ENCODE measurements around the gene LDLRAD4. TPM values are rescaled to one million over a fixed set of nuclear protein-coding genes. Genes with fewer than 3 reads are reported as not detected.

LDLRAD4 gene
- total and polyA plus RNA-seq, 2 experiments from 2014 or later: 0.73 to 1.9 TPM

DNA sequence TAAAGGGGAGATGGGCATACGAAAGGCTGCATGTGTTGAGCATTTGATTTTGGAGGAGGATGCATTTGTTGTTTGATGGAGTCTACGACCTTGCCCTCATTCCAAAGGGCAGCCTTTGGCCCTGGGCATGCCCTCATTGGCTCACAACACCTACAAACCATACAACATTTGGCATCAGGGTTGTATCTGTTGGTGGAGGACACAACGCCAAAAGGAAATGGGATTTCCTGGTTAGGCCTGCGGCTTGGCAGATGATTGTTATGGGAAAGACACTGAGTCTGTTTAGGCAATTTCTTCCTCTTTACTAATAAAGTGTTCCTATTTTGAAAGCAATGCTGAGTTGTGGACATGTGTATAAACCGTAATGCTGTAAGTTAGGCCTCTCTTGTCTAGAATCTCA, 246.9 kb downstream of the LDLRAD4 start (continued):
- TF ChIP-seq ZNF114 (CRISPR knock-in tag; IDR thresholded peaks at IDR 0.05): no peak
- no peak for TF ChIP-seq POLR2AphosphoS5 (IDR thresholded peaks at IDR 0.05; ENCODE audit: low read depth)
- TF ChIP-seq, protein P1, sequence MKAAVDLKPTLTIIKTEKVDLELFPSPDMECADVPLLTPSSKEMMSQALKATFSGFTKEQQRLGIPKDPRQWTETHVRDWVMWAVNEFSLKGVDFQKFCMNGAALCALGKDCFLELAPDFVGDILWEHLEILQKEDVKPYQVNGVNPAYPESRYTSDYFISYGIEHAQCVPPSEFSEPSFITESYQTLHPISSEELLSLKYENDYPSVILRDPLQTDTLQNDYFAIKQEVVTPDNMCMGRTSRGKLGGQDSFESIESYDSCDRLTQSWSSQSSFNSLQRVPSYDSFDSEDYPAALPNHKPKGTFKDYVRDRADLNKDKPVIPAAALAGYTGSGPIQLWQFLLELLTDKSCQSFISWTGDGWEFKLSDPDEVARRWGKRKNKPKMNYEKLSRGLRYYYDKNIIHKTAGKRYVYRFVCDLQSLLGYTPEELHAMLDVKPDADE (IDR thresholded peaks at IDR 0.05): no peak

DNA sequence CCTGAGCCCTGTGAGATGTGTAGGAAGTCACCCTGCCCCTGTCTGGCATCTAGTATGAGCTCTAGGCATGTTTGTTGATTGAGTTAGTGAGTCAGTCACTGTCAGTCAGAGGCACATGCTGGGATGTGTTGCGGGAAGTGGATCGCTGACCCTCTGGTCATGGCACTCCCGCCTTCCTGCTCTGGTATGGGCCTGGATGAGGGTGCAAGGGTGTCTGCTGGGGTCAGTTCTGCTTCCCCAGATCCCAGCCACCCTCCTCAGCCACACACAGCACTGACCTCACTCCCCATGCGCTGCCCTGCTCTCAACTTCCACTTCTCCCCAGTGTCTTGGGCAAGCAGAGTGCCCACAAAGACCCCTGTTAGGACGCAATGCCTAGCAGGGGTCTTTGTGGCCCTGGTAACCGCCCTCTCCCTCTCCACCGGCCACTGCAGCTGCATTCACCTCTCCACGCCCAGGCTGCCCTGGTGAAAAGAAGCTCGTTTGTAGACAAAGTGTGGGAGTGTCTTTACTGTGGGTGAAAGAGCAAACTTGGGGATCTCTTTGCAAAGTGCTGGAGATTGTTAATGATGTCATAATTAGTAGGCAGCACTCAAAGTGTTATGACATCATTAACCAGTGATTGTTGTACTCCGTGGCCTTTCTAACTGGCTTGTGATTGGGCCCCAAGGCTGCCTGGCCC, 252.1 kb downstream of the LDLRAD4 start:
- Mint-ChIP-seq H3K27me3 (ENCODE audit: insufficient read depth, low read depth, poor library complexity) (peaks cover 3% of the 10 kb centered on the region), H3K4me1 (peaks cover 15% of the 10 kb centered on the region), H3K27ac (peak overlapping the region; percentile 45; the same call in 1 of the 2 replicates), H3K4me3 (no peak overlapping the region), H3K9me3 (peaks cover 6% of the 10 kb centered on the region; the same call in 1 of the 3 replicates), H3K36me3 (ENCODE audit: low read depth) (0 out of 3 replicates have a peak, but pooled peaks cover 3% of the 10 kb centered on the region)
- H3K79me2 ChIP-seq (replicated peaks; ENCODE audit: insufficient read depth): no peaks in the 10 kb centered on the region
- H3K36me3 ChIP-seq (ENCODE audit: insufficient read depth): no peaks in the 10 kb centered on the region
- no peak for ATAC-seq
- DNase-seq (ENCODE audit: low spot score): no peak
- H3K4me3 ChIP-seq: no peak overlapping the region
- no peaks in the 10 kb centered on the region for H3F3A ChIP-seq (replicated peaks; ENCODE audit: low read depth)
- no peak overlapping the region for H3K27ac ChIP-seq (ENCODE audit: low read depth)
- no peaks in the 10 kb centered on the region for H3K27me3 ChIP-seq (ENCODE audit: insufficient read depth)
- H4K20me1 ChIP-seq (replicated peaks; ENCODE audit: insufficient read depth): no peaks in the 10 kb centered on the region
- no peak overlapping the region for H2AFZ ChIP-seq
- no peak overlapping the region for H3K4me2 ChIP-seq
- H3K4me1 ChIP-seq (ENCODE audit: insufficient read depth): no peaks in the 10 kb centered on the region
- 0 out of 2 replicates have a peak, but pooled peaks cover 5% of the 10 kb centered on the region for H3K9me2 ChIP-seq (ENCODE audit: insufficient read depth)
- TF ChIP-seq EZH2 (IDR thresholded peaks at IDR 0.05; ENCODE audit: low read depth, unreplicated experiment): no peak
- TF ChIP-seq JUNB (IDR thresholded peaks at IDR 0.05; ENCODE audit: unreplicated experiment): no peak
- no peak for TF ChIP-seq ZNF331 (CRISPR knock-in tag; IDR thresholded peaks at IDR 0.05; ENCODE audit: low read depth)
- no peak for TF ChIP-seq EZH2phosphoT487 (IDR thresholded peaks at IDR 0.05; ENCODE audit: unreplicated experiment)
- TF ChIP-seq CREB1 (CRISPR knock-in tag; IDR thresholded peaks at IDR 0.05; ENCODE audit: low read depth): no peak

DNA sequence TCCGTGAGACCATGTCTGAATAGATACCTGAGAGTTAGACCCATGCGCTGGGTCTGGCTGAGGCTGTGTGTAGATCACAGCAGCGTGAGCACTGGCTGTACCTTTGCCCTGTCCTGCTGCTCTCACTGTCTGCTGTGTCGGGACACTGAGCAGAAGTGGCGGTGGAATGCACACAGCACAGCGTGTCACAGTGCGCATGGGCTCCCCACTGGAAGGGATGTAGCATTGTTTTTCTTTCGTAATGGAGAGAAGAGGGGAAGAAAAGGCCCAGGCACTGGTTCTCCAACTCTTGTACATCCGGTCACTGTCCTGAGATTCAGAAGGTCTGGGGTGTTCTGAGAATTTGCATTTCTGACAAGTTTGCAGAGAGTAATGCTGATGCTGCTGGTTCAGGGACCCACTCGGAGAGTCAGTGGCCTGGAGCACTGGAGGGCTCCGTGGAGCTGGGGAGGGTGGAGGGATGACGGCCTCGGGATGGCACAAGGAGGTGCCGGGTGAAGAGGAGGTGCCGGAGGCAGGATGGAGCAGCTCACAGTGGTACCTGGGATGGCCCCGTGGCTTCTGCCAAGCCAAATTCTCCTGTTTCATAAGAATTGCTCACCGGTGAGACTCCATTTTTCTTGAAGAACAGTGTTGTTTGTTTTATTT, 252.8 kb downstream of the LDLRAD4 start:
- Histone ChIP-seq H3K27ac (ENCODE audit: low read depth) (no peak overlapping the region), H3K27me3 (ENCODE audit: insufficient read depth) (no peaks in the 10 kb centered on the region), H4K20me1 (replicated peaks; ENCODE audit: insufficient read depth) (no peaks in the 10 kb centered on the region), H3K4me3 (no peak overlapping the region), H3F3A (replicated peaks; ENCODE audit: low read depth) (no peaks in the 10 kb centered on the region), H3K9me2 (ENCODE audit: insufficient read depth) (0 out of 2 replicates have a peak, but pooled peaks cover 5% of the 10 kb centered on the region), H3K4me2 (no peak overlapping the region), H3K79me2 (replicated peaks; ENCODE audit: insufficient read depth) (no peaks in the 10 kb centered on the region), H3K36me3 (ENCODE audit: insufficient read depth) (no peaks in the 10 kb centered on the region), H2AFZ (no peak overlapping the region), H3K4me1 (ENCODE audit: insufficient read depth) (no peaks in the 10 kb centered on the region)
- Mint-ChIP-seq H3K9me3 (peaks cover 6% of the 10 kb centered on the region; the same call in 1 of the 3 replicates), H3K27ac (no peak overlapping the region), H3K27me3 (ENCODE audit: insufficient read depth, low read depth, poor library complexity) (peaks cover 3% of the 10 kb centered on the region), H3K36me3 (ENCODE audit: low read depth) (0 out of 3 replicates have a peak, but pooled peaks cover 3% of the 10 kb centered on the region), H3K4me1 (peaks cover 15% of the 10 kb centered on the region), H3K4me3 (no peak overlapping the region)
- no peak for DNase-seq (ENCODE audit: low spot score)
- ATAC-seq: no peak
- TF ChIP-seq NANOG (IDR thresholded peaks at IDR 0.05; ENCODE audit: borderline replicate concordance) (no peak), STAT1 (IDR thresholded peaks at IDR 0.05; ENCODE audit: unreplicated experiment) (no peak), EZH2 (IDR thresholded peaks at IDR 0.05; ENCODE audit: low read depth, unreplicated experiment) (no peak), EZH2phosphoT487 (IDR thresholded peaks at IDR 0.05; ENCODE audit: unreplicated experiment) (no peak), ZNF114 (CRISPR knock-in tag; IDR thresholded peaks at IDR 0.05) (no peak), POLR2AphosphoS5 (IDR thresholded peaks at IDR 0.05; ENCODE audit: low read depth) (no peak), CREB1 (CRISPR knock-in tag; IDR thresholded peaks at IDR 0.05; ENCODE audit: low read depth) (no peak)
- TF ChIP-seq, protein P2, sequence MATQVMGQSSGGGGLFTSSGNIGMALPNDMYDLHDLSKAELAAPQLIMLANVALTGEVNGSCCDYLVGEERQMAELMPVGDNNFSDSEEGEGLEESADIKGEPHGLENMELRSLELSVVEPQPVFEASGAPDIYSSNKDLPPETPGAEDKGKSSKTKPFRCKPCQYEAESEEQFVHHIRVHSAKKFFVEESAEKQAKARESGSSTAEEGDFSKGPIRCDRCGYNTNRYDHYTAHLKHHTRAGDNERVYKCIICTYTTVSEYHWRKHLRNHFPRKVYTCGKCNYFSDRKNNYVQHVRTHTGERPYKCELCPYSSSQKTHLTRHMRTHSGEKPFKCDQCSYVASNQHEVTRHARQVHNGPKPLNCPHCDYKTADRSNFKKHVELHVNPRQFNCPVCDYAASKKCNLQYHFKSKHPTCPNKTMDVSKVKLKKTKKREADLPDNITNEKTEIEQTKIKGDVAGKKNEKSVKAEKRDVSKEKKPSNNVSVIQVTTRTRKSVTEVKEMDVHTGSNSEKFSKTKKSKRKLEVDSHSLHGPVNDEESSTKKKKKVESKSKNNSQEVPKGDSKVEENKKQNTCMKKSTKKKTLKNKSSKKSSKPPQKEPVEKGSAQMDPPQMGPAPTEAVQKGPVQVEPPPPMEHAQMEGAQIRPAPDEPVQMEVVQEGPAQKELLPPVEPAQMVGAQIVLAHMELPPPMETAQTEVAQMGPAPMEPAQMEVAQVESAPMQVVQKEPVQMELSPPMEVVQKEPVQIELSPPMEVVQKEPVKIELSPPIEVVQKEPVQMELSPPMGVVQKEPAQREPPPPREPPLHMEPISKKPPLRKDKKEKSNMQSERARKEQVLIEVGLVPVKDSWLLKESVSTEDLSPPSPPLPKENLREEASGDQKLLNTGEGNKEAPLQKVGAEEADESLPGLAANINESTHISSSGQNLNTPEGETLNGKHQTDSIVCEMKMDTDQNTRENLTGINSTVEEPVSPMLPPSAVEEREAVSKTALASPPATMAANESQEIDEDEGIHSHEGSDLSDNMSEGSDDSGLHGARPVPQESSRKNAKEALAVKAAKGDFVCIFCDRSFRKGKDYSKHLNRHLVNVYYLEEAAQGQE (IDR thresholded peaks at IDR 0.05; ENCODE audit: unreplicated experiment): no peak
- TF ChIP-seq, protein P3, sequence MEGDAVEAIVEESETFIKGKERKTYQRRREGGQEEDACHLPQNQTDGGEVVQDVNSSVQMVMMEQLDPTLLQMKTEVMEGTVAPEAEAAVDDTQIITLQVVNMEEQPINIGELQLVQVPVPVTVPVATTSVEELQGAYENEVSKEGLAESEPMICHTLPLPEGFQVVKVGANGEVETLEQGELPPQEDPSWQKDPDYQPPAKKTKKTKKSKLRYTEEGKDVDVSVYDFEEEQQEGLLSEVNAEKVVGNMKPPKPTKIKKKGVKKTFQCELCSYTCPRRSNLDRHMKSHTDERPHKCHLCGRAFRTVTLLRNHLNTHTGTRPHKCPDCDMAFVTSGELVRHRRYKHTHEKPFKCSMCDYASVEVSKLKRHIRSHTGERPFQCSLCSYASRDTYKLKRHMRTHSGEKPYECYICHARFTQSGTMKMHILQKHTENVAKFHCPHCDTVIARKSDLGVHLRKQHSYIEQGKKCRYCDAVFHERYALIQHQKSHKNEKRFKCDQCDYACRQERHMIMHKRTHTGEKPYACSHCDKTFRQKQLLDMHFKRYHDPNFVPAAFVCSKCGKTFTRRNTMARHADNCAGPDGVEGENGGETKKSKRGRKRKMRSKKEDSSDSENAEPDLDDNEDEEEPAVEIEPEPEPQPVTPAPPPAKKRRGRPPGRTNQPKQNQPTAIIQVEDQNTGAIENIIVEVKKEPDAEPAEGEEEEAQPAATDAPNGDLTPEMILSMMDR (conservative IDR thresholded peaks at IDR 0.05; ENCODE audit: low read depth in 2 of 2): no peak
- TF ChIP-seq, protein P1 (IDR thresholded peaks at IDR 0.05): no peak

Data from GM23338 (cell line).